IPS-18a (cell line): Measurements from ENCODE around the gene PPP1R15B.

Source experiments
- H3K27ac ChIP-seq: one replicate; pipeline ENCODE4 v1.5.1; 2013; ENCODE audit warnings: low read length
- H3K27me3 ChIP-seq: one replicate; pipeline ENCODE4 v1.6.1; 2013; ENCODE audit warnings: mild to moderate bottlenecking, low read length; ENCODE audit not compliant: control insufficient read depth, insufficient read depth
- H3K36me3 ChIP-seq: one replicate; pipeline ENCODE4 v1.6.1; 2013; ENCODE audit warnings: low read depth, low read length; ENCODE audit not compliant: control insufficient read depth
- H3K4me1 ChIP-seq: one replicate; pipeline ENCODE4 v1.6.1; 2013; ENCODE audit warnings: low read depth, low read length; ENCODE audit not compliant: control insufficient read depth
- H3K4me3 ChIP-seq: one replicate; pipeline ENCODE4 v1.5.1; 2013; ENCODE audit warnings: low read length
- H3K9ac ChIP-seq: one replicate; pipeline ENCODE4 v1.6.1; 2013; ENCODE audit warnings: mild to moderate bottlenecking, low read length, moderate library complexity
- H3K9me3 ChIP-seq: one replicate; pipeline ENCODE4 v1.6.1; 2013; ENCODE audit warnings: low read depth, low read length; ENCODE audit not compliant: control insufficient read depth

Gene PPP1R15B

GRCh38 chr1:204411451-204412204 is at the start of gene PPP1R15B:
Gene PPP1R15B, minus strand, starts transcription at chr1:204411817. Its CDS starts 406 bp downstream, at chr1:204411411.
- H3K4me3 ChIP-seq = peak within 1 kb of the TSS; percentile 99
- H3K27ac ChIP-seq = peak within 1 kb of the TSS; percentile 100
- peaks cover 2% of the 10 kb centered on the region for H3K4me1 ChIP-seq
- no peaks in the 10 kb centered on the region for H3K27me3 ChIP-seq
- H3K36me3 ChIP-seq = no peaks in the 10 kb centered on the region
- H3K9me3 ChIP-seq = no peaks in the 10 kb centered on the region
- peak within 1 kb of the TSS; percentile 98 for H3K9ac ChIP-seq

- no peaks in the 10 kb centered on the region for H3K27me3 ChIP-seq
- H3K4me1 ChIP-seq = peaks cover 24% of the 10 kb centered on the region
- no peak overlapping the region for H3K27ac ChIP-seq
- peaks cover 13% of the 10 kb centered on the region for H3K36me3 ChIP-seq
- H3K9ac ChIP-seq = no peak overlapping the region
- H3K9me3 ChIP-seq = no peaks in the 10 kb centered on the region
- H3K4me3 ChIP-seq = no peak overlapping the region
These were observed 48.7 kb upstream of the PPP1R15B start for GRCh38 chr1:204460346-204460745.

GRCh38 chr1:204459706-204460105 is 48.1 kb upstream of the PPP1R15B start:
- H3K27ac ChIP-seq = no peak overlapping the region
- no peak overlapping the region for H3K4me3 ChIP-seq
- H3K4me1 ChIP-seq = peaks cover 29% of the 10 kb centered on the region

GRCh38 chr1:204457666-204458065 is 46.0 kb upstream of the PPP1R15B start:
- H3K27ac ChIP-seq = no peak overlapping the region
- H3K27me3 ChIP-seq = no peaks in the 10 kb centered on the region
- peaks cover 13% of the 10 kb centered on the region for H3K36me3 ChIP-seq
- H3K9me3 ChIP-seq = no peaks in the 10 kb centered on the region
- H3K4me3 ChIP-seq = no peak overlapping the region
- H3K4me1 ChIP-seq = peaks cover 36% of the 10 kb centered on the region
- no peak overlapping the region for H3K9ac ChIP-seq

More at GRCh38 chr1:204459706-204460105, 48.1 kb upstream of the PPP1R15B start:
- H3K27me3 ChIP-seq = no peaks in the 10 kb centered on the region
- H3K36me3 ChIP-seq = peaks cover 13% of the 10 kb centered on the region
- H3K9ac ChIP-seq = no peak overlapping the region
- H3K9me3 ChIP-seq = no peaks in the 10 kb centered on the region

GRCh38 chr1:204456826-204457442 is 45.3 kb upstream of the PPP1R15B start:
- Histone ChIP-seq H3K9me3 (no peaks in the 10 kb centered on the region), H3K9ac (no peak overlapping the region), H3K36me3 (peaks cover 13% of the 10 kb centered on the region), H3K27ac (no peak overlapping the region), H3K27me3 (no peaks in the 10 kb centered on the region), H3K4me3 (no peak overlapping the region), H3K4me1 (peaks cover 36% of the 10 kb centered on the region)

GRCh38 chr1:204455831-204456145 is 44.2 kb upstream of the PPP1R15B start:
- Histone ChIP-seq H3K9me3 (no peaks in the 10 kb centered on the region), H3K4me3 (peak overlapping the region; percentile 2), H3K36me3 (peaks cover 13% of the 10 kb centered on the region), H3K4me1 (peaks cover 36% of the 10 kb centered on the region), H3K9ac (peak overlapping the region; percentile 48), H3K27ac (no peak overlapping the region), H3K27me3 (no peaks in the 10 kb centered on the region)

GRCh38 chr1:204455063-204455830 is 43.6 kb upstream of the PPP1R15B start:
- H3K27ac ChIP-seq = peak overlapping the region; percentile 66
- H3K4me1 ChIP-seq = peaks cover 40% of the 10 kb centered on the region

GRCh38 chr1:204454476-204454875 is 42.9 kb upstream of the PPP1R15B start:
- peak overlapping the region; percentile 24 for H3K4me3 ChIP-seq
- peaks cover 10% of the 10 kb centered on the region for H3K36me3 ChIP-seq
- peak overlapping the region; percentile 48 for H3K9ac ChIP-seq
- H3K4me1 ChIP-seq = peaks cover 43% of the 10 kb centered on the region
- no peaks in the 10 kb centered on the region for H3K27me3 ChIP-seq
- peak overlapping the region; percentile 66 for H3K27ac ChIP-seq
- no peaks in the 10 kb centered on the region for H3K9me3 ChIP-seq

More at GRCh38 chr1:204455063-204455830, 43.6 kb upstream of the PPP1R15B start:
- Histone ChIP-seq H3K9me3 (no peaks in the 10 kb centered on the region), H3K36me3 (peaks cover 11% of the 10 kb centered on the region), H3K9ac (peak overlapping the region; percentile 48), H3K27me3 (no peaks in the 10 kb centered on the region), H3K4me3 (peak overlapping the region; percentile 24)

GRCh38 chr1:204453141-204453772 is 41.6 kb upstream of the PPP1R15B start:
- H3K4me3 ChIP-seq = no peak overlapping the region
- H3K9me3 ChIP-seq = no peaks in the 10 kb centered on the region
- peaks cover 5% of the 10 kb centered on the region for H3K36me3 ChIP-seq
- H3K27me3 ChIP-seq = no peaks in the 10 kb centered on the region
- no peak overlapping the region for H3K27ac ChIP-seq
- H3K9ac ChIP-seq = no peak overlapping the region
- H3K4me1 ChIP-seq = peaks cover 43% of the 10 kb centered on the region

- no peaks in the 10 kb centered on the region for H3K27me3 ChIP-seq
- peaks cover 5% of the 10 kb centered on the region for H3K36me3 ChIP-seq
- peaks cover 35% of the 10 kb centered on the region for H3K4me1 ChIP-seq
- H3K9me3 ChIP-seq = no peaks in the 10 kb centered on the region
- no peak overlapping the region for H3K4me3 ChIP-seq
- no peak overlapping the region for H3K27ac ChIP-seq
- H3K9ac ChIP-seq = no peak overlapping the region
These were observed 39.9 kb upstream of the PPP1R15B start for GRCh38 chr1:204451352-204452124.
